GM04504 (cell line): ENCODE data around the gene OR10H4.
"Not testable (repeated sequence)": the region's sequence is repeated elsewhere in the genome, so short reads cannot be mapped to it uniquely, and the experiment has no call there.

Experiments used
- DNase-seq: peaks from one replicate; pipeline ENCODE4 v3.0.0-alpha.2; 2012; ENCODE audit warnings: low read depth

The OR10H4 gene, protein sequence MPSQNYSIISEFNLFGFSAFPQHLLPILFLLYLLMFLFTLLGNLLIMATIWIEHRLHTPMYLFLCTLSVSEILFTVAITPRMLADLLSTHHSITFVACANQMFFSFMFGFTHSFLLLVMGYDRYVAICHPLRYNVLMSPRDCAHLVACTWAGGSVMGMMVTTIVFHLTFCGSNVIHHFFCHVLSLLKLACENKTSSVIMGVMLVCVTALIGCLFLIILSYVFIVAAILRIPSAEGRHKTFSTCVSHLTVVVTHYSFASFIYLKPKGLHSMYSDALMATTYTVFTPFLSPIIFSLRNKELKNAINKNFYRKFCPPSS

GRCh38 chr19:15948223-15949058 lies at the start of gene OR10H4:
OR10H4 (plus strand) TSS chr19:15949008; CDS start chr19:15949008, 0 bp downstream.
- no peak for DNase-seq

- DNase-seq: not testable (repeated sequence)
These were observed 49.2 kb upstream of the OR10H4 start for GRCh38 chr19:15899561-15899960.

DNA sequence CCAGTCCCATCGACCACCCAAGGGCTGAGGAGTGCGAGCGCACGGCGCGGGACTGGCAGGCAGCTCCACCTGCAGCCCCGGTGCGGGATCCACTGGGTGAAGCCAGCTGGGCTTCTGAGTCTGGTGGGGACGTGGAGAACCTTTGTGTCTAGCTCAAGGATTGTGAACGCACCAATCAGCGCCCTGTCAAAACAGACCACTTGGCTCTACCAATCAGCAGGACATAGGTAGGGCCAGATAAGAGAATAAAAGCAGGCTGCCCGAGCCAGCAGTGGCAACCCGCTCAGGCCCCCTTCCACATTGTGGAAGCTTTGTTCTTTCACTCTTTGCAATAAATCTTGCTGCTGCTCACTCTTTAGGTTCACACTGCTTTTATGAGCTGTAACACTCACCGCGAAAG lies 48.8 kb upstream of the OR10H4 start:
- not testable (repeated sequence) for DNase-seq

DNA sequence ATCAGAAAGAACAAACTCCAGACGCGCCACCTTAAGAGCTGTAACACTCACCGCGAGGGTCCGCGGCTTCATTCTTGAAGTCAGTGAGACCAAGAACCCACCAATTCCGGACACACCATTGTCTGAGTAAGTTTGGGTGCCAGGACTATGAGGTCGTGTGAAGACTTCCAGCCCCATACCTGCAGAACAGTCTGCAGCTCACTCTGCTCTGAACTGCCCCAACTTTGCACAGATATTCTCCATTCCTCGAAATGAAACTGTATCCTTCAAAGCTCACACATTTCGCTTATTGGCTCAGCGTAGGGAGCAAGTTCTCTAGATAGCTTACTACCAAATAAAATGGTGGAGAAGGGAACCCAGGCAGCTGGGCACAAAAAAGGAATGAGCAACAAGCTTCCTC lies 48.3 kb upstream of the OR10H4 start:
- DNase-seq: no peak

GRCh38 chr19:15902254-15902653 lies 46.6 kb upstream of the OR10H4 start:
- no peak for DNase-seq

DNA sequence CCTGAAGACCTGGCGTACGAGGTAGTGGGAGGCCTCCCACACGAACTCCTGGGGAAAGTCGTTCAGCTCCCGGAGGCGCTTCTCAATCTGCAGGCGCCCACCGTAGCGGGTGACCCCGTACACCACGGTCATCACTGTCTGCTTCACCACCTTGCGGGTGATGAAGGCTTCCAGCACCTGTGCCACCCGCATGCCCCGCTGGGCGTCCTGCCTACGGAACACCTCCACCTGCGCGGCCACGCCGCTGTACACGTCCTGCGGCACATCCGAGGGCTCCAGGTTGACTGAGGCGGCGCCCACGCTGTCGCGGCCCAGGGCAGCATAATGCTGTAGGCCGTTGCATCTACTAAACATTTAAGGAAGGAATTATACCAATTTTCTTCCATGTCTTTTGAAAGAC lies 45.9 kb upstream of the OR10H4 start:
- DNase-seq: not testable (repeated sequence)

- no peak for DNase-seq
These were observed 43.8 kb upstream of the OR10H4 start for GRCh38 chr19:15905026-15905425.

- DNase-seq: no peak
These were observed 37.1 kb upstream of the OR10H4 start for GRCh38 chr19:15911599-15912235.

DNA sequence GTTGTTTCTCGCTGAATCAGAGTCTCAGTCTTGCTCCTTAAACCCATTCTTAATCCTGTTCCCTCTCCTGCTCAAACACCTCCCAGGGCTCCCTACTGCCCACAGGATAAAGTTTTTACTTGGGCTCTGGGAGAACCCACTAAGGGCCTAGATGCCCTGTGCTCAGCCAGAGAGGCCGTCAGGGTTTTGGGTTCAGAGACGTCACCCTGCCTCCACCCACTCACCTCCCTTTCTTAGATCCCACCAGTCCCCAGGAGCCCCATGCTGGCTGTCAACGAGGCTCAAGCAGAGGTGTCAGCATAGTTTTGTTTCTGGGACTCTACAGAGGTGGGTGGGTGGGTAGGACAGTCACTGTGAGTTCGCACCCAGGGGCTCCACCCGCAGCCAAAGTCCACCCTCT lies 35.4 kb upstream of the OR10H4 start:
- DNase-seq: no peak

- DNase-seq: no peak
These were observed 35.0 kb upstream of the OR10H4 start for GRCh38 chr19:15913830-15914229.

DNA sequence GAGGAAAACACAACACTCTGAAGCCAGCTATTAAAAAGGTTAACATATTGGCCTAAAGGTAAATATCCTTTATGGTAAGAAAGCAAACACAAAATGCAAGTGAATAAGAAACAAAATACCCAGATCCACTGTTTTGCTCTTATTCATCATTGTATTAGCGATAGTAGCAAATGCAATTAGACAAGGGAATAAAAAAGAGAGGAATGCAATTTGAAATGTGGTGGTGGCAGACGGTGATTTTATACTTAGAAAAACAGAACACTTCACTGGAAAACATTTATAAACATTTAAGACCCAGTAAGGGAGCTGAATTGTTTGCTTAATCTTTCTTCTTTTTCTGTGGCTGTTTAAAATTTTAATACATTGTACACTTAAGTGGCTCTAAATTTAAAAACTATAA lies 33.7 kb upstream of the OR10H4 start:
- no peak for DNase-seq

- DNase-seq: no peak
These were observed 29.6 kb upstream of the OR10H4 start for GRCh38 chr19:15919243-15919642.

DNA sequence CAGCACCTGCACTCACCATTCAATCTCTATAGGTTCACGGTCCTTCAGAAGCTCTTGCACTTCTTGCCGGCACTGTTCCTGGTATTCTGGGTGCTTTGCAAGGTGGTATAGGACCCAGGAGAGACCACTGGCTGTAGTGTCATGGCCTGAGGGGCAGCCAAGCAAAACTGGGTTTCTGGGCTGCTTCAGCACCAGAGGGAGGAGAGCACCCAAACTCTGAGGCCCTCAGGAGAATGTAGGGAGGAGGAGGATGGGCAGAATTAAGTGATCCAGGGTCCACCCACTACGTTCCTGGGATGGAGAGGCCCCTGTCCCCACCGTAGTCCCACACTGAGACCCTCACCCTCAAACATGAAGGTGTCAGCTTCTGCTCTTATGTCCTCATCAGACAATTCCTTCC lies 26.8 kb upstream of the OR10H4 start:
- no peak for DNase-seq

GRCh38 chr19:15923702-15924101 lies 25.1 kb upstream of the OR10H4 start:
- no peak for DNase-seq

- no peak for DNase-seq
These were observed 22.3 kb upstream of the OR10H4 start for GRCh38 chr19:15926484-15926883.

DNA sequence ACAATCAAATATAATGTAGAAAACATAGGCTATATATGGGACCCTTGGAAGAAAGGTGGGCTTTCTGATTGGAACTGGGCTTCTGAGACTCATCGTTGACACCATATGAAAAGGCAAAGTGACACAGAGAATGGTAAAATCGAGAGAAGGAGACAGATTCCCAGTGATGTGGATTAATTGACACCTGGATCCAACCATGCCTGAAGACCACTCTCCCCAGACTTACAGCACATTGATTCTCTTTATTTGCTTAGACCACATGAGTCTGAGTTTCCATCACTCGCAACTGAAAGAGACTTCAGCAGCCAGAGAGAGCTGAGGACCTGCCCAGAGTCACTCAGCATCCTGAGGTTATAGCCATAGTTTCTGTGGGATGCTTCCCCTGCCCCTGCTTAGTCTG lies 20.5 kb upstream of the OR10H4 start:
- no peak for DNase-seq

DNA sequence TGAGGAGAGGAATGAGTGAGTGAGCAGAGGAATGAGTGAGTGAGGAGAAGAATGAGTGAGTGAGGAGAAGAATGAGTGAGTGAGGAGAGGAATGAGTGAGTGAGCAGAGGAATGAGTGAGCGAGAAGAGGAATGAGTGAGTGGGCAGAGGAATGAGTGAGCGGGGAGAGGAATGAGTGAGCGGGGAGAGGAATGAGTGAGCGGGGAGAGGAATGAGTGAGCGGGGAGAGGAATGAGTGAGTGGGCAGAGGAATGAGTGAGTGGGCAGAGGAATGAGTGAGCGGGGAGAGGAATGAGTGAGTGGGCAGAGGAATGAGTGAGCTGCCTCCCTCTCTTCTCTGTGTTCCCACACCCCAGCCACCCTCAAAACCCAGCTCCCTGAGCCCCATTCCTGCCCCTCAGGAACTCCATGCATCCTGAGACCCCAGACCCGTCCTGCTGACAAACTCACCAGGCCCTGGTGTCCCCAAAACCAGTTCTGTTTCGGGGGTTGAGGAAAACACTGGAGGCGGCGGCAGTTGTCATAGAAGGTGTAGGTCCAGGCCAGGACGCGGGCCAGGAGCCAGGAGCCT lies 15.0 kb upstream of the OR10H4 start:
- DNase-seq: not testable (repeated sequence)

GRCh38 chr19:15934332-15935078 lies 14.3 kb upstream of the OR10H4 start, which contains the start of gene CYP4F11:
CYP4F11 (minus strand) TSS chr19:15934529; CDS start chr19:15934408, 121 bp downstream.
- DNase-seq: no peak

DNA sequence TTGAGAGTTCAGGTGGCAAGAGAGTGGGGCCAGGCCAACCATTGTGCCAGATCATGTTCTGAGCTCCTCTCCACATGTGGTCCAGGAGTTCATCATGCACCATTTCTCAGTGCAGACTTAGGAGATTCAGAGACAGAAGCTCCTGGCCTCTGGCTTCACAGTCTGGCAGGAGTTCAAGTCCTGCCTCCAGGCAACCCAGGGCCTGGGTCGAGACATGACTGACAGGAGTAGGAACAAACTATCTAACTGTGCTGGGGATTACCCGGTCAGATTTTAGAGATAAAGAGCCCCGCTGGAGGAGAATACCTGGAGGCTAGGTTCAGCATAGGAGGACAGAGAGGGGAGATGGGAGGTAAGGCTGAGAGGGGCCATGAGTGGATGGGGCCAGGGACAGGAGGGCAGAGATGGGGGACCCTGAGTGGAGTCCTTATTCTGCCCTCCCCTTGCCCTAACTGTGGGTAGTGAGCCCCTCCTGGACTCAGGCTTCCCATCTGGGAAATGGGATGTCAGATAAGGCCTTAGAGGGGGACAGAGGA lies 13.6 kb upstream of the OR10H4 start:
- DNase-seq: no peak

DNA sequence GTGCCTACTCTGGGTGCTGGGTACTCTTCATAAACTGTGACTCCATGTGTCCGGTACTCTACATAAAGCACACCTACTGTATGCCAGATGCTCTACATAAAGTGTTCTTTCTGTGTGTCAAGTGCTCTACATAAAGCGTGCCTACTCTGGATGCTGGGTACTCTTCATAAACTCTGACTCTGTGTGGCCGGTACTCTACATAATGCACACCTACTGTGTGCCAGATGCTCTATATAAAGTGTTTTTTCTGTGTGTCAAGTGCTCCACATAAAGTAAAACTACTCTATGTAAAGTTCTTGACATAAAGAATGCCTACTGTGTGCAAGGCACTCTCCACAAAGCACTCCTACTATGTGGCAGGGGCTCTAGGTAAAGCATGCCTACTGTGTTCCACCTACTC lies 12.6 kb upstream of the OR10H4 start:
- no peak for DNase-seq

DNA sequence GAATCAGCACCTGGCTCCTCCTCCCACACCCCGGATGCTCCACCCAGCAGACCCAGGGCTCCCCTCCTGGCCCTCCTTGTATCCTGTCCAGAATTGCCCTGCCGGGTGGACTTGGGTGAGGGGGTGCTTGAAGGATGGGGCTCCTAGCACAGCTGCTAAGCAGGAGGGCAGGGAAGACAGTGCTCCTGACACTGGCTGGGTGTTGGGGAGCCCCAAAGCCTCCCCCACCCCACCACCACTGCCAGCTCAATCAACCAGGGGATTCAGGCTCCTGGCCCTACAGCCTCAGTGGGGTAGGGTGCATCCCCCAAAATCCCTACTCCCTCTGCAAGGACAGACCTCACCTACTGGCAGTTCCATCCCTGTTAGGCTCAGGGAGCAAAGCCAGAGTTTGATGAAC lies 11.9 kb upstream of the OR10H4 start:
- no peak for DNase-seq
